GM12892 (cell line): ENCODE data around the gene TECTA.

Experiments
- DNase-seq: peaks from one replicate; pipeline ENCODE4 v3.0.0; 2011; ENCODE audit not compliant: insufficient read length
- FAIRE-seq: peaks from 2 replicates; lab custom pipeline; 2011; peaks lifted over from hg19 to GRCh38; lab: Jason Lieb, UNC
- POLR2A ChIP-seq: IDR thresholded peaks from 2 replicates; pipeline ENCODE4 v1.6.1; 2011; ENCODE audit warnings: low read depth, low read length, control low read depth
- POLR2AphosphoS5 ChIP-seq: IDR thresholded peaks from 2 replicates; pipeline ENCODE4 v1.6.1; 2011; ENCODE audit warnings: low read depth, low read length, control low read depth
- TAF1 ChIP-seq: IDR thresholded peaks from 2 replicates; pipeline ENCODE4 v1.6.1; 2011; ENCODE audit warnings: low read depth, mild to moderate bottlenecking, control low read depth, low read length, borderline replicate concordance

TECTA gene

GRCh38 chr11:121140369-121140768 lies 39.3 kb downstream of the TECTA start:
- TF ChIP-seq POLR2A = no peak
- no peak for TF ChIP-seq POLR2AphosphoS5
- no peak for TF ChIP-seq TAF1
- DNase-seq (no peak), FAIRE-seq (no peak)

GRCh38 chr11:121141066-121141465 lies 40.0 kb downstream of the TECTA start:
- TF ChIP-seq TAF1 (no peak), POLR2AphosphoS5 (no peak), POLR2A (no peak)
- no peak for FAIRE-seq

GRCh38 chr11:121143921-121144320 lies 42.9 kb downstream of the TECTA start:
- TF ChIP-seq POLR2AphosphoS5 (no peak), POLR2A (no peak), TAF1 (no peak)
- FAIRE-seq = no peak
- no peak for DNase-seq

More at GRCh38 chr11:121141066-121141465, 40.0 kb downstream of the TECTA start:
- no peak for DNase-seq

GRCh38 chr11:121144723-121145122 lies 43.7 kb downstream of the TECTA start:
- DNase-seq (no peak), FAIRE-seq (no peak)
- TF ChIP-seq POLR2A (no peak), TAF1 (no peak), POLR2AphosphoS5 (no peak)

GRCh38 chr11:121145826-121146225 lies 44.8 kb downstream of the TECTA start:
- DNase-seq (no peak), FAIRE-seq (no peak)

GRCh38 chr11:121149116-121149515 lies 48.1 kb downstream of the TECTA start:
- no peak for DNase-seq
- no peak for TF ChIP-seq POLR2AphosphoS5
- TF ChIP-seq TAF1 = no peak
- TF ChIP-seq POLR2A = no peak
- no peak for FAIRE-seq

More at GRCh38 chr11:121145826-121146225, 44.8 kb downstream of the TECTA start:
- TF ChIP-seq TAF1 (no peak), POLR2A (no peak), POLR2AphosphoS5 (no peak)

- DNase-seq (no peak), FAIRE-seq (no peak)
Measured at GRCh38 chr11:121151207-121151688, 50.2 kb downstream of the TECTA start.

GRCh38 chr11:121152764-121153163 lies 51.7 kb downstream of the TECTA start:
- TF ChIP-seq POLR2AphosphoS5 (no peak), POLR2A (no peak), TAF1 (no peak)
- no peak for FAIRE-seq
- DNase-seq = no peak

More at GRCh38 chr11:121151207-121151688, 50.2 kb downstream of the TECTA start:
- TF ChIP-seq POLR2A (no peak), POLR2AphosphoS5 (no peak), TAF1 (no peak)

GRCh38 chr11:121153472-121153871 lies 52.4 kb downstream of the TECTA start:
- TF ChIP-seq POLR2A (no peak), TAF1 (no peak), POLR2AphosphoS5 (no peak)
- FAIRE-seq (no peak), DNase-seq (no peak)

- FAIRE-seq = no peak
- TF ChIP-seq POLR2AphosphoS5 (no peak), TAF1 (no peak), POLR2A (no peak)
- no peak for DNase-seq
Measured at GRCh38 chr11:121154486-121155314, 53.7 kb downstream of the TECTA start.

GRCh38 chr11:121157756-121158155 lies 56.7 kb downstream of the TECTA start:
- FAIRE-seq (no peak), DNase-seq (no peak)
- TF ChIP-seq TAF1 (no peak), POLR2A (no peak), POLR2AphosphoS5 (no peak)

- DNase-seq (no peak), FAIRE-seq (no peak)
- TF ChIP-seq TAF1 = no peak
- TF ChIP-seq POLR2AphosphoS5 = no peak
- TF ChIP-seq POLR2A = no peak
Measured at GRCh38 chr11:121159741-121160140, 58.7 kb downstream of the TECTA start.
